Lung (tissue), 12 donors: ENCODE results near the gene SLC28A1. TPM values are rescaled to one million over a fixed set of nuclear protein-coding genes. Genes with fewer than 3 reads are reported as not detected.

ENCODE experiments used
- ATAC-seq: fragments of 200-7000 bp; cut with Tn5 transposase; one replicate; pipeline ENCODE4 v1.9.1; 2020; ENCODE audit warnings: moderate number of reproducible peaks; ENCODE audit not compliant: insufficient read depth, low FRiP score
- DNase-seq, 3 donors: peaks; one replicate each; pipeline ENCODE4 v3.0.0-alpha.2; 2013 to 2017
- H3K27ac ChIP-seq, 2 donors: one replicate each; pipeline ENCODE4 v1.5.1; 2013; ENCODE audit warnings: mild to moderate bottlenecking in 2 of 2, moderate library complexity in 2 of 2, control low read depth in 1 of 2, inconsistent platforms in 1 of 2, low read depth in 1 of 2, low read length in 1 of 2
- H3K27me3 ChIP-seq, 3 donors: one replicate each; pipeline ENCODE4 v1.5.1; 2013; ENCODE audit warnings: low read length in 2 of 3; ENCODE audit not compliant: control insufficient read depth in 3 of 3, insufficient read depth in 3 of 3
- H3K36me3 ChIP-seq, 4 donors: one replicate each; pipeline ENCODE4 v1.5.1; 2013; ENCODE audit warnings: low read length in 4 of 4, mild to moderate bottlenecking in 1 of 4, moderate library complexity in 1 of 4; ENCODE audit not compliant: control insufficient read depth in 4 of 4, insufficient read depth in 4 of 4
- H3K4me1 ChIP-seq, 5 donors: one replicate each; pipeline ENCODE4 v1.5.1; 2013; ENCODE audit warnings: low read length in 5 of 5, mild to moderate bottlenecking in 2 of 5, moderate library complexity in 1 of 5; ENCODE audit not compliant: control insufficient read depth in 5 of 5, insufficient read depth in 5 of 5
- H3K4me3 ChIP-seq: one replicate; pipeline ENCODE4 v1.5.1; 2013; ENCODE audit warnings: mild to moderate bottlenecking, control low read depth, moderate library complexity
- H3K9ac ChIP-seq, 2 donors: one replicate each; pipeline ENCODE4 v1.5.1; 2013; ENCODE audit warnings: low read length in 2 of 2, control low read depth in 1 of 2; ENCODE audit not compliant: insufficient read depth in 1 of 2
- H3K9me3 ChIP-seq, 4 donors: one replicate each; pipeline ENCODE4 v1.5.1; 2013; ENCODE audit warnings: low read length in 3 of 4, mild to moderate bottlenecking in 1 of 4, moderate library complexity in 1 of 4; ENCODE audit not compliant: control insufficient read depth in 4 of 4, insufficient read depth in 3 of 4
- CTCF ChIP-seq: IDR thresholded peaks from 2 replicates; pipeline ENCODE4 v1.5.1; 2012; ENCODE audit warnings: mild to moderate bottlenecking; ENCODE audit errors: control extremely low read depth, extremely low read depth
- WGBS, 2 donors: extraction: QIAGEN DNeasy Blood & Tissue Kit; methylation state at CpG; one replicate each; pipeline ENCODE4 v1.1.7; 2013; 5-methylcytosine and 5-hydroxymethylcytosine counted together
- polyA plus RNA-seq, 2 donors: library from polyadenylated mRNA; stranded (reverse); fragments of 200-250 nt; gene quantifications; one replicate each; pipeline ENCODE4 v1.2.1, GENCODE V29; 2013
- total RNA-seq, 2 donors: library from RNA; depleted of rRNA in 1 of 2; stranded (reverse); fragments of >200 nt in 1 of 2; gene quantifications; one replicate each; pipeline ENCODE4 v1.2.1, GENCODE V29; 2014 to 2021
- donor health status: control.
- donor health status: control.
- donor health status: Bipolar disorder and iron deficiency.
- donor health status: healthy.
- donor health status: DM: yes; HTN: yes; CAD: no.

The SLC28A1 gene
- total and polyA plus RNA-seq, 4 donors, result 0.06 TPM; not detected in 3

- H3K4me1 ChIP-seq, result peaks cover 0 to 6% (median 0%) of the 10 kb centered on the region in 5 donors
- no peaks in the 10 kb centered on the region for H3K9me3 ChIP-seq
- H3K9ac ChIP-seq, result no peak overlapping the region
- WGBS, 2 donors, result 91 to 98% methylated on average over 5 of the region's 5 CpGs
- H3K36me3 ChIP-seq, result peaks cover 0 to 11% (median 3%) of the 10 kb centered on the region in 4 donors
- H3K27ac ChIP-seq, result no peak overlapping the region
- no peaks in the 10 kb centered on the region for H3K27me3 ChIP-seq
- no peak for DNase-seq
- H3K4me3 ChIP-seq, result no peak overlapping the region
- TF ChIP-seq CTCF, result no peak
- no peak for ATAC-seq
Measured at GRCh38 chr15:84865074-84865569, 19.3 kb upstream of the SLC28A1 start.

- peaks cover 0 to 11% (median 3%) of the 10 kb centered on the region in 4 donors for H3K36me3 ChIP-seq
- no peaks in the 10 kb centered on the region for H3K9me3 ChIP-seq
- no peak overlapping the region for H3K4me3 ChIP-seq
- no peak overlapping the region for H3K9ac ChIP-seq
- no peak for TF ChIP-seq CTCF
- H3K27me3 ChIP-seq, result no peaks in the 10 kb centered on the region
- no peak overlapping the region for H3K27ac ChIP-seq
- ATAC-seq, result no peak
- no peak for DNase-seq
- H3K4me1 ChIP-seq, result peaks cover 0 to 6% (median 0%) of the 10 kb centered on the region in 5 donors
- WGBS, 2 donors, result 89 to 94% methylated on average over 12 of the region's 12 CpGs
Measured at GRCh38 chr15:84868037-84868880, 16.2 kb upstream of the SLC28A1 start.

GRCh38 chr15:84869510-84869909, 15.0 kb upstream of the SLC28A1 start:
- Histone ChIP-seq H3K36me3 (peaks cover 0 to 7% (median 3%) of the 10 kb centered on the region in 4 donors), H3K4me1 (peaks cover 0 to 3% (median 0%) of the 10 kb centered on the region in 5 donors), H3K27me3 (no peaks in the 10 kb centered on the region), H3K27ac (no peak overlapping the region), H3K4me3 (no peak overlapping the region), H3K9ac (no peak overlapping the region), H3K9me3 (no peaks in the 10 kb centered on the region)
- ATAC-seq (no peak), DNase-seq (no peak)
- TF ChIP-seq CTCF, result no peak
- WGBS, 2 donors, result 69 to 86% methylated on average over 3 of the region's 3 CpGs
